ENCODE results near the gene EIF2A.
"Not testable (repeated sequence)": the region's sequence is repeated elsewhere in the genome, so short reads cannot be mapped to it uniquely, and the experiment has no call there.

EIF2A gene

GRCh38 chr3:150603153-150603979 lies 56.8 kb downstream of the EIF2A start, which contains the start of gene SELENOT:
Gene SELENOT (plus strand): TSS chr3:150603321. CDS start chr3:150603363, 42 bp downstream.
- DNase-seq, result peak; percentile 96

GRCh38 chr3:150603980-150604319 lies 57.4 kb downstream of the EIF2A start:
- DNase-seq, result no peak

DNA sequence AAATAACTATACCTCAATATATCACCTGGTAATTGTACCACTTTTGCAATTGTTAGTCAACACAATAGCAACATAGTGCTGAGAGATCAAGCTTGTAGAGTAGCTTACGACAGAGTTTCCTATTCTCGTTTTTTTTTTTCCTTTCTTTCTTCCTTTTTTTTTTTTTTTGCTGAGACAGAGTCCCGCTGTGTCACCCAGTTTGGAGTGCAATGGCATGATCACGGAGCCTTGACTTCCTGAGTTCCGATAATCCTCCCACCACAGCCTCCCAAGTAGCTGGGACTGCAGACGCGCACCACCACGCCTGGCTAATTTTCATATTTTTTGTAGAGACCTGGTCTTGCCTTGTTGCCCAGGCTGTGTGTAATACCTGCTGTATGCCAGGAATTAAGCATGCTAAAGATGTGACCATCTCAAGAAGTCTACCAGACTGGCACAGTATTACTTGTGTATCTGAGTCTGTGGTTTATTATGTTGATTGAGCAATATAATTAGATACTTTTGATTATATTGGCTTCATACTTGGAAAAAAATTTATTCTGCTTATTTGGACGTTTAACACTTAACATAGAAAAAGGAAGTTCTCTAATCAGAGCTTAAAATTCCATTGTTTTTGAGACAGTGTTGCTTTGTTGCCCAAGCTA lies 59.5 kb downstream of the EIF2A start:
- DNase-seq, result peak; percentile 15

DNA sequence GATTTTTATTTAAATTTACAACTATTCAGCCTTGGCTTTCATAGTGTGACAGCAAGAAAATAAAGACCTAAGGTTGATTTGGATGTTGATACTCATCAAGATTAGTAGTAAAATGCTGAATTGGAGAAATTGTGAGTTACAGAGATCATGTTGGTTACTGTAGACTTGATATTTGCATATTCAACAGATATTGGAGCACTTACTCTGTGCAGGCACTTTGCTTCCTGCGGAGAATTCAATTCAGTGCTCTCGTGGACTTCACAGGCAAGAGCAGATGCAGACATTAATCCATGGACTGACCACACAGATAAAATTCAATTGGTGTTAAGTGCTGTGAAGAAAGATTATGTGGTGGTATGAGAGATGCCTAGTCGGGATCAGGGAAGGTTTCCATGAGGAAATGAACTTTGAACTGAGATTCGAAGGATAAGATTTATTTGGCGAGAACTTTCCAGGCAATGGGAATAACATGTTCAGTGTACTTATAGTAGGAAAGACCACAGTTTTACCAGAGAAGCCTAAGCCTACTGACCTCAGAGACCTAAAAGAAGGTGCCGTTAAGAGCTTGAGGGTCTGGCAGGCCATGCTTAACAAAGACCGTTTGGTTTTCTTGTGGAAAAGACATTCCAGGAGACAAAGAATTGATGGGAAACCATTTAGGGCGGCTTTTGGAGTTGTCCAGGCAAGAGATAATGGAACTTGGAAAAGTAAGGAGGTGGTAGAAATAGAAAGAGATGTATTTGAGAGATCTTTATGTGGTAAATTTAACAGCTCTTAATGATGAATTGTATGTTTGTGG lies 60.9 kb downstream of the EIF2A start:
- DNase-seq, result no peak

DNA sequence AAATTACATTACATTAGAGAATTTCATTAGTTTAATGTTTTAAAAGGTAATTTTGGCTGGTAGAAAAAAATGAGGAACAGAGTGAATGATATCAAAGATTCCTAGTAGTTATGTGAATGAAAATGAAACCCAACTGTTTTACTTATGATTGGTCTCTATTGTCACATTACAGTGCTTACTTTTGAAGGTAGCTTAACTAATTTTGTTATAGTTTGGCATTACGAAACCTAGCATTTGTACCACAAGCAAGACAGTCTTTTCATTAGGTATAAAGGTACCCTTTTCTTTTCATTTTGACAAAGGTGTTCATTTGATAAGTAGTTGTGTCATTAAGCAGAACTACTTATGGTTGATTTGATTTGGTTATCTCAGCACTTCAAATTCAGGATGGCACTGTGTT lies 63.4 kb downstream of the EIF2A start:
- DNase-seq, result no peak

GRCh38 chr3:150610785-150611184 lies 64.2 kb downstream of the EIF2A start:
- DNase-seq, result no peak

DNA sequence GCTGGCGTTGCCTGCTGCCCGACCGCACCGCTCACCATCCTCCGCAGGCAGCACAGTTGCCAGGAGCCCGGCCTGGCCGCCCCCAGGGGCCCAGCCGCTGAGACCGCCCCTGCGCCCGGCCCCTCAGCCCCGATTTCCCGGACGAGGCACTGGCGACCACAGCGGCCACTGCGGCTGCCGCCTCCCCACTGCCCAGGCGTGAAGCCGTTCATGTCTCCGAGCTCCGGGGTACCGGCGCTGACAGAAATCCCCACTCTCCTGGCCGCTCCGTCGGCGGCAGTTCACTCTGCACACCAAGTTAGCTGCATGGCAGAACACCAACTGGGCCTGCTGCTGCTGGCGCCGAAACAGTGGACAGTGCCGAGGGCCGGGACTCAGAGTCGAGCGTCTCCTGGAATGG lies 65.1 kb downstream of the EIF2A start:
- no peak for DNase-seq

GRCh38 chr3:150612494-150612893 lies 65.9 kb downstream of the EIF2A start:
- DNase-seq, result no peak

GRCh38 chr3:150613034-150613433 lies 66.4 kb downstream of the EIF2A start:
- DNase-seq, result no peak

GRCh38 chr3:150613709-150614480 lies 67.3 kb downstream of the EIF2A start:
- no peak for DNase-seq

DNA sequence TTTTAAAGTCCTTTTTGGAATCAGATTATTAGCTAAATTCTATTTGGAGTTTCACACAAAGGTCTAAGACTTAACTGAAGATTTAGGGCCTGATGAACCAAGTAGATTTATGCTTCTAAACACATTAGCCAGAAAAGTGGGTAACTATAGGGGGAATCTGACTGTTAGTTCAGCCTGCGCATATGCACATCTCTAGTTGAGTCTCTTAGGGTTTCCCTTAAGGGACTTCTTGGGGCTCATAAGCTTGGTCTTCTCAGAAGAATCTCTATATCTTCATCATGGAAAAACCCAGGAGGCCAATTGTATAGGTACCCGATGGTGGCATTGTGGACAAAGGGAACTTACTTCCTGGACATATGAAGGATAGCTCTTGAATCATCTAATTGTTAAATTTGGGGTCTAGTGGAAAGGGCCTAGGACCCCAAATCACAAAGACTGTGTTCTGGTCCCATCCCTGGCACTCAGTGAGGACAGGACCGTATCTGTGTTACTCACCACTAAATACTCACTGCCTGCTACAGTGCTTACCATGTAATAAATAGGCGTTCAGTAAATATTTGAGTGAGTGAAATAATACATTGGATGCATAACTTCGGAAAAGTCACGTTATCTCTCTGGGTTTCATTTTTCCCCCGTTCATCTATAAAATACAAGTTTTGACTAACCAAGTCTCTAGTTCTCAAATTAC lies 73.6 kb downstream of the EIF2A start:
- no peak for DNase-seq

DNA sequence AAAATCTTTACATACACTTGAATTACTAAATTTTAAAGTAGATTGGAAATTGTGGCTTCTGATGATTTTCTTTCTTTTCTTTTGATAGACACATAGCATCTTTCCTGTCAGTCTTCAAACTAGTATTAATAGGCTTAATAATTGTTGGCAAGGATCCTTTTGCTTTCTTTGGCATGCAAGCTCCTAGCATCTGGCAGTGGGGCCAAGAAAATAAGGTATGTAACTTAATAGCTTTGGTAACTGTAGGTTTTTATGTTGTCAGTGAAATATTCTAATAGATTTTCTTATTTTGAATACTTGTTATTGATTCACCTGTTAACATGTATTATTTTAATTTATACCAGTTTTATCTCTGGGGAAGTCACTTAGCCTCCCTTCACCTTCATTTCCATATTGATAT lies 76.4 kb downstream of the EIF2A start:
- not testable (repeated sequence) for DNase-seq

GRCh38 chr3:150623945-150624344 lies 77.4 kb downstream of the EIF2A start:
- DNase-seq, result no peak

GRCh38 chr3:150626148-150626930 lies 79.8 kb downstream of the EIF2A start:
- DNase-seq, result no peak

DNA sequence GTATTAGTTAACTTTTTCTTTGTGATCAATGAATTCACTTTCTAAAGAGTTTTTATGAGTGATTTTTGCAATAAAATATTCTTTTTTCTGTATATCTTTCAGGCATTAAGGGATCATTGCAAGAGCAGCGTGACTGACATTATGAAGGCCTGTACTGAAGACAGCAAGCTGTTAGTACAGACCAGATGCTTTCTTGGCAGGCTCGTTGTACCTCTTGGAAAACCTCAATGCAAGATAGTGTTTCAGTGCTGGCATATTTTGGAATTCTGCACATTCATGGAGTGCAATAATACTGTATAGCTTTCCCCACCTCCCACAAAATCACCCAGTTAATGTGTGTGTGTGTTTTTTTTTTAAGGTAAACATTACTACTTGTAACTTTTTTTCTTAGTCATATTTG lies 81.0 kb downstream of the EIF2A start:
- no peak for DNase-seq

DNA sequence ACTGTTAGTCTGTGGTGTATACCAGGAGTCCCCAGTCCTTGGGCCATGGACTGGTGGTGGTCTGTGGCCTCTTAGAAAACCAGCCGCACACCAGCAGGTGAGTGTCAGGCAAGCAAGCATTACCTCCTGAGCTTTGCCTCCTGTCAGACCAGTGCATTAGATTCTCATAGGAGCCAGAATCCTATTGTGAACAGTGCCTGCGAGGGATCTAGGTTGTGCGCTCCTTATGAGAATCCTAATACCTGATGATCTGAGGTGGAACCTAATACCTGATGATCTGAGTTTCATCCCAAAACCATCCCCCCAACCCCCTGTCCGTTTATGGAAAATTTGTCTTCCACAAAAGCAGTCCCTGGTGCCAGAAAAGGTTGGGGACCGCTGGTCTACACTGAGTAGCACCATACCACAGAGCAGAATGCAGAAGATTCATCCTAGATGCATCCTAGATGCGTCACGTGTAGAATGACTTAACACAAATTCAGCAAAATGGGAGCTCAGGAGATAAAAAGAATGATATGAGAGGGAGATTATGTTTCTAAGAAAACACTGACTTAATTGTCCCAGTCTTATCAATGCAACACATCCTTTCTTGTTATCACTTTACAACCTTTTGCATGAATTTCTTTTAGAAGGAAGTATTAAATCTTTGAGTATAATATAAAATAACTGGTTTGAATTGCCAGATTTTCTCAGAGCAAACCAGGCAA lies 85.1 kb downstream of the EIF2A start:
- DNase-seq, result no peak

- no peak for DNase-seq
Measured at GRCh38 chr3:150635076-150635475, 88.5 kb downstream of the EIF2A start.

DNA sequence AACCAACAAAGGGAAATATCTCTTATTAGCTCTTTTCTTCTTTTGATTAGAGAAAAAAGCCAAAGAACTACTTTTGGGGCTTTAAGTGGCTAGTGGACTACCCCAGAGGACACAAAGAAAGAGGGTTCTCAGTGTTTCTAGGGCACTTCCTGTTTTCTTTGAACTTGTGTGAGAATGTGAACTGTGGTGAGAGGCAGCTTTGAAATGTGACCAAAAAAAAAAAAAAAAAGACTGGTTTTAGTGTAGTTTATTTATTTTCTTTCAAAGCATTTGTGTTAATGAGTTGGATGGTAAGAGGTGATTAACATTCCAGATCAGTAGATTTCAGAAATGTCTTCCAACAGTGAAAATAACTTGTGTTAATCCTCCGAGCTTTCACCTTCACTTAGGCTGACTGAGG lies 88.9 kb downstream of the EIF2A start:
- DNase-seq, result no peak
